Activated CD8-positive, alpha-beta T cell treated with anti-CD3 and anti-CD28 coated beads, Interleukin-2, amount 10 ng/mL, durations not matched to agents 7 days and 5 days (primary cell): ENCODE results near the gene SSRP1. TPM values are rescaled to one million over a fixed set of nuclear protein-coding genes. Genes with fewer than 3 reads are reported as not detected.
"Not testable (repeated sequence)": the region's sequence is repeated elsewhere in the genome, so short reads cannot be mapped to it uniquely, and the experiment has no call there.

ENCODE experiments used
- ATAC-seq: fragments of 150-1000 bp; cut with Tn5 transposase; one replicate; pipeline ENCODE4 v1.10.0; 2021; ENCODE audit warnings: moderate library complexity
- CTCF ChIA-PET: fragments of 350-600 bp; sonication (Branson Sonifier 250); formaldehyde crosslinking; loops from one replicate; lab custom pipeline; 2021; ENCODE audit warnings: antibody characterized with exemption; lab: Charles Lee
- POLR2A ChIA-PET: fragments of 350-600 bp; sonication (Branson Sonifier 250); formaldehyde crosslinking; loops from one replicate; lab custom pipeline; 2021; ENCODE audit warnings: antibody characterized with exemption; lab: Charles Lee
- DNase-seq: peaks from one replicate; pipeline ENCODE4 v3.0.0-alpha.2; 2020
- H3K27ac Mint-ChIP-seq: one replicate; pipeline ENCODE4 v1.8.0; 2021; ENCODE audit warnings: mild to moderate bottlenecking, mixed read lengths
- H3K27me3 Mint-ChIP-seq: one replicate; pipeline ENCODE4 v1.8.0; 2021; ENCODE audit warnings: low read depth, mixed read lengths
- H3K36me3 Mint-ChIP-seq: one replicate; pipeline ENCODE4 v1.8.0; 2021; ENCODE audit warnings: low read depth, mixed read lengths
- H3K4me1 Mint-ChIP-seq: one replicate; pipeline ENCODE4 v1.8.0; 2021; ENCODE audit warnings: low read depth, mixed read lengths
- H3K4me3 Mint-ChIP-seq: one replicate; pipeline ENCODE4 v1.8.0; 2021; ENCODE audit warnings: mild to moderate bottlenecking, mixed read lengths
- H3K9me3 Mint-ChIP-seq: one replicate; pipeline ENCODE4 v1.8.0; 2022; ENCODE audit warnings: mixed read lengths; ENCODE audit not compliant: insufficient read depth
- total RNA-seq, 2 experiments: library from RNA; stranded (reverse); gene quantifications; one replicate each; pipeline ENCODE4 v1.2.3, GENCODE V29; 2021

SSRP1 gene
- total RNA-seq, 2 experiments from 2014 or later, result 185 to 191 TPM

GRCh38 chr11:57368845-57369232 is 33.1 kb upstream of the SSRP1 start:
- CTCF ChIA-PET, result no interaction called here

GRCh38 chr11:57368106-57368844 is 32.6 kb upstream of the SSRP1 start:
- DNase-seq (no peak), ATAC-seq (no peak)
- CTCF ChIA-PET, result no interaction called here
- Mint-ChIP-seq H3K36me3 (no peaks in the 10 kb centered on the region), H3K4me3 (no peak overlapping the region), H3K27ac (no peak overlapping the region), H3K4me1 (no peaks in the 10 kb centered on the region), H3K9me3 (no peaks in the 10 kb centered on the region), H3K27me3 (no peaks in the 10 kb centered on the region)
- POLR2A ChIA-PET, result no interaction called here

More at GRCh38 chr11:57368845-57369232, 33.1 kb upstream of the SSRP1 start:
- Mint-ChIP-seq H3K27me3 (no peaks in the 10 kb centered on the region), H3K4me1 (no peaks in the 10 kb centered on the region), H3K27ac (no peak overlapping the region), H3K36me3 (no peaks in the 10 kb centered on the region), H3K4me3 (no peak overlapping the region), H3K9me3 (no peaks in the 10 kb centered on the region)
- ATAC-seq (no peak), DNase-seq (no peak)
- POLR2A ChIA-PET, result no interaction called here

GRCh38 chr11:57364851-57365660 is 29.4 kb upstream of the SSRP1 start:
- no peak for DNase-seq
- Mint-ChIP-seq H3K4me1 (no peaks in the 10 kb centered on the region), H3K36me3 (no peaks in the 10 kb centered on the region), H3K27me3 (peaks cover 3% of the 10 kb centered on the region), H3K27ac (peak overlapping the region; percentile 33), H3K9me3 (no peaks in the 10 kb centered on the region), H3K4me3 (no peak overlapping the region)
- no peak for ATAC-seq
- ChIA-PET CTCF (no interaction called here), POLR2A (no interaction called here)

DNA sequence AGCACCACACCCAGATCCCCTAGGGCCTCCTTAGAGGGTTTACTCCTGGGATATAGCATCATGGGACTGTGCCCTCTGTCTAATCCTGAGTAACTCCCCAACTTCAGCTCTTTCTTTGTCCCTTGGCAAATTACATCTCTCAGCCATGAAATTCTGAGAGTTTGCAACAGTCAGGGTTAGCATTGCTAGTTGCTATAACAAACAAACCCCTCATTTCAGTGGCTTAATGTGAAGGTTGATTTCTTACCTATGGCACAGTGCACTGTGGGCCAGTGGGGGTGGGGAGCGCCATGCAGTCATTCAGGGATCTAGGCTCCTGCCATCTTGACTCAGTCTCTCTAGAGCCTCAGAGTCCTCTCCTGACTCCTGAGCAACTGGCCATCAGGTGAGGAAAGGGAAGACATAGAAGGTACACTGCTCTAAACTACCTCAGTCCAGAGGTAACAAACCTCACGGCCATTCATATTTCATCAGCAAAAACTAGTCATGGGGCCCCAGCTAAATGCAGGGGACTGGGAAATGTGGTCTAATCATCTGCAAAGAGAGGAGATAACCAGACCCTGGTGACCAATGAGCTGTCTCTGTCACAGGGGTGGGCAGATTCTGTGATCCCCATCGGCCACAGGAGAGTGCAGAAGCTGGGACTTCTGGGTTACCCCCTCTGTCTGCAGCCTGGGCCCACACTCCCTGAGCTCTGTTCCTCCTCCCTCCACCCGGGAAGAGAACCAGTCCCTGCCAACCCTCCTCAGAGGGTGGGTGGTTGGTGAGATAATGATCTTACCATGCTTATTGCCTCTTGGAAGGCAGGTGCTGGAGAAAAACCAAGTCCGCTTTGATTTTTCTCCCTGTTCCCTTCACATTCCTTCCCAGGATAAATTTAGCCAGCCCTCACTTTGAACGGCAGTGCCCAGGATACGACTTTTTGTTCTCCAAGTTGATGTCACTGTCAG is 27.7 kb upstream of the SSRP1 start:
- Mint-ChIP-seq H3K4me3 (no peak overlapping the region), H3K4me1 (no peaks in the 10 kb centered on the region), H3K9me3 (no peaks in the 10 kb centered on the region), H3K36me3 (no peaks in the 10 kb centered on the region), H3K27ac (no peak overlapping the region), H3K27me3 (peaks cover 3% of the 10 kb centered on the region)
- ChIA-PET CTCF (interaction anchor here (1.1 to 1.9 kb wide), 4 partner anchors 15 to 130 kb away, joined by 3 to 5 read pairs (median 3); no protein-coding TSS in a partner anchor), POLR2A (no interaction called here)
- ATAC-seq (no peak), DNase-seq (no peak)

GRCh38 chr11:57361926-57362325 is 26.2 kb upstream of the SSRP1 start:
- no peak for ATAC-seq
- Mint-ChIP-seq H3K27me3 (peaks cover 3% of the 10 kb centered on the region), H3K4me1 (no peaks in the 10 kb centered on the region), H3K27ac (no peak overlapping the region), H3K9me3 (no peaks in the 10 kb centered on the region), H3K4me3 (no peak overlapping the region), H3K36me3 (no peaks in the 10 kb centered on the region)
- POLR2A ChIA-PET, result interaction anchor here (1.1 kb wide), 1 partner anchor 16 kb away, joined by 3 read pairs; no protein-coding TSS in a partner anchor
- CTCF ChIA-PET, result interaction anchor here (0.8 to 1.9 kb wide), 4 partner anchors 12 to 131 kb away, joined by 3 to 7 read pairs (median 4); no protein-coding TSS in a partner anchor
- no peak for DNase-seq

- not testable (repeated sequence) for H3K4me1 Mint-ChIP-seq, ATAC-seq, H3K9me3 Mint-ChIP-seq, H3K36me3 Mint-ChIP-seq, H3K27me3 Mint-ChIP-seq, H3K4me3 Mint-ChIP-seq, DNase-seq, H3K27ac Mint-ChIP-seq
- POLR2A ChIA-PET, result interaction anchor here (1.1 kb wide), 1 partner anchor 16 kb away, joined by 3 read pairs; no protein-coding TSS in a partner anchor
- CTCF ChIA-PET, result interaction anchor here (1.9 kb wide), 1 partner anchor 16 kb away, joined by 7 read pairs; no protein-coding TSS in a partner anchor
Measured at GRCh38 chr11:57361420-57361819, 25.7 kb upstream of the SSRP1 start.

DNA sequence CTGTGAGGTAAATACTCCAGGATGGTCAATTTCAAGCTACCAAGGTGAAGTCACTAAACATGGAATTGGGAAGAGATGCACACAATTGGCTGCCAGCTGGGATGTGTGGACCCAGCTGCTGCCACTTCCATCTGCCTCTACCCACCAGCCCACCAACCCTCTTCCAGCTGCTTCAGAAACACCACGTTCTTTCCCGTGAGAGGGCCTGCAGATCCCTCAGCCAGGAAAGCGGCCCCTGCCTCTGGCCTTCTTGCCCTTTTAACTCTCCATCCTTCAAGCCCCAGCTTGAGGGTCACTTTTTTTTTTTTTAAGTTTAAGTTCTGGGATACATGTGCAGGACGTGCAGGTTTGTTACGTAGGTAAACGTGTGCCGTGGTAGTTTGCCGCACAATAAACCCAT is 25.3 kb upstream of the SSRP1 start:
- no peaks in the 10 kb centered on the region for H3K36me3 Mint-ChIP-seq
- CTCF ChIA-PET, result interaction anchor here (1.0 to 1.9 kb wide), 2 partner anchors 15 to 99 kb away, joined by 3 to 7 read pairs; partner anchors contain the start of gene RTN4RL2

GRCh38 chr11:57359896-57360690 is 24.4 kb upstream of the SSRP1 start:
- DNase-seq (no peak), ATAC-seq (no peak)
- H3K27ac Mint-ChIP-seq, result no peak overlapping the region
- CTCF ChIA-PET, result interaction anchor here (0.8 to 1.9 kb wide), 5 partner anchors 14 to 133 kb away, joined by 3 to 7 read pairs (median 3); partner anchors contain the start of gene RTN4RL2
- H3K4me1 Mint-ChIP-seq, result no peaks in the 10 kb centered on the region
- POLR2A ChIA-PET, result no interaction called here
- no peak overlapping the region for H3K4me3 Mint-ChIP-seq
- no peaks in the 10 kb centered on the region for H3K36me3 Mint-ChIP-seq
- H3K9me3 Mint-ChIP-seq, result no peaks in the 10 kb centered on the region
- peaks cover 13% of the 10 kb centered on the region for H3K27me3 Mint-ChIP-seq

More for the DNA sequence above, 25.3 kb upstream of the SSRP1 start:
- no peak for ATAC-seq
- no peak for DNase-seq
- Mint-ChIP-seq H3K4me1 (no peaks in the 10 kb centered on the region), H3K4me3 (no peak overlapping the region), H3K27me3 (peaks cover 12% of the 10 kb centered on the region), H3K9me3 (no peaks in the 10 kb centered on the region), H3K27ac (no peak overlapping the region)
- POLR2A ChIA-PET, result interaction anchor here (1.1 kb wide), 1 partner anchor 15 kb away, joined by 3 read pairs; no protein-coding TSS in a partner anchor

DNA sequence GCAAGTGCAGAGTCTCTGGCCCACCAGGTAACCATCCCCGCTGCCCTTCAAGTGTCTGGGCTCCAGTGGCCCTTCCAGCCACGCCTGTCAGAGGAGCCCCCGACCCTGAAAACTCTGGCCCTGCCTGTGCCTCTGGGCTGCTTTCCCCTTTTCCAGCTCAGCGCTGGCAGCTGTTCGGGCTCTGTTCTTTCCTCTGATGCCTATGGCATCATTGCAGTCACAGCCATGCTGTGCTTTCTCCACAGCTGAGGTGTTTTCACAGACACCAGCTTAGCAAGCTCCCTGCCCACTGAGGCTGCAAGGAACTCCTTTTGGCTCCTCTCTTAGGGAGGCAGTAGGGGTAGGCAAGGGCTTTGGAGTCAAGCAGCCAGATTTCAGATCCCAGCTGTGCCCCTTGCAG is 23.7 kb upstream of the SSRP1 start:
- no peaks in the 10 kb centered on the region for H3K4me1 Mint-ChIP-seq
- POLR2A ChIA-PET, result no interaction called here
- DNase-seq (no peak), ATAC-seq (no peak)
- no peaks in the 10 kb centered on the region for H3K36me3 Mint-ChIP-seq
- H3K9me3 Mint-ChIP-seq, result no peaks in the 10 kb centered on the region
- H3K27me3 Mint-ChIP-seq, result peaks cover 19% of the 10 kb centered on the region
- no peak overlapping the region for H3K4me3 Mint-ChIP-seq
- CTCF ChIA-PET, result interaction anchor here (0.8 to 1.4 kb wide), 3 partner anchors 71 to 134 kb away, joined by 3 to 4 read pairs (median 3); no protein-coding TSS in a partner anchor
- no peak overlapping the region for H3K27ac Mint-ChIP-seq

- POLR2A ChIA-PET, result no interaction called here
- CTCF ChIA-PET, result interaction anchor here (1.4 kb wide), 2 partner anchors 72 to 125 kb away, joined by 3 to 4 read pairs; no protein-coding TSS in a partner anchor
- no peaks in the 10 kb centered on the region for H3K4me1 Mint-ChIP-seq
Measured at GRCh38 chr11:57358991-57359390, 23.3 kb upstream of the SSRP1 start.

More at GRCh38 chr11:57358991-57359390, 23.3 kb upstream of the SSRP1 start:
- ATAC-seq, result no peak
- no peak for DNase-seq
- no peaks in the 10 kb centered on the region for H3K36me3 Mint-ChIP-seq
- H3K9me3 Mint-ChIP-seq, result no peaks in the 10 kb centered on the region
- peaks cover 19% of the 10 kb centered on the region for H3K27me3 Mint-ChIP-seq
- H3K27ac Mint-ChIP-seq, result no peak overlapping the region
- no peak overlapping the region for H3K4me3 Mint-ChIP-seq
